CD4-positive, alpha-beta T cell treated with Interleukin-4 for 1 hour (primary cell): ENCODE data around the gene CLDN4.

Experiments used
- DNase-seq, 2 donors: peaks; one replicate each; pipeline ENCODE4 v3.0.0-alpha.2; 2020 to 2022

CLDN4 gene

GRCh38 chr7:73876973-73877372 is 46.2 kb downstream of the CLDN4 start:
- no peak for DNase-seq

GRCh38 chr7:73879977-73880681 is 49.3 kb downstream of the CLDN4 start:
- no peak for DNase-seq

DNA sequence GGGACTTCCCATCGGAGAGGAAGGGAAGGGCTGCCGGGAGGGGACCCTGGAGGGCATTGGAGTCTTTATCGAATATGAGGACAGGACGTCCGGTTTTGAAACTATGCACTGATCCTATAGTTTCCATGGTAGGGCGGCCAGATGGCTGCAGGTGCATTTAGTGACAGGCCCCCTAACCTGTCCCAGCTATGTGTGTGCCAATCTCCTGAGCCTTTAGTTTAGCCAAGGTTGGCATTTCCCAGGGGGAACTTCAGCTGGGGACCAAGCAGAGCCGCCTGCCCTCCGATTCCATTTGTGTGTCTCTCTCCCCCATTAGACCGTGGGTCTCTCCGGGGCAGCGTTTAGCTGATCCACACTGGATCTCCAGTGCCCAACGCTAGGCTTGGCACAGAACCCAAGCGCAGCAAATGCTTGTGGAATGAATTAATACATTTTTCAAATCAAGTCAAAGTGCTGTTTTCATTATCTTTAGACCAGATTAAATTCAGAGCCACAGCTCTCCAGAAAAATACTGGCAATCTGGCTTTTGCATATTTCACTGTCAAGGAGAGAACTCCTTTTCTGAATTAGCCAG is 50.0 kb downstream of the CLDN4 start:
- no peak for DNase-seq

GRCh38 chr7:73881352-73882046 is 50.7 kb downstream of the CLDN4 start:
- DNase-seq: no peak

GRCh38 chr7:73882047-73882402 is 51.2 kb downstream of the CLDN4 start:
- no peak for DNase-seq
